B cell (primary cell): ENCODE measurements around the gene ZNF135. TPM values are rescaled to one million over a fixed set of nuclear protein-coding genes. Genes with fewer than 3 reads are reported as not detected.

Experiments used
- ATAC-seq: fragments of 200-7000 bp; cut with Tn5 transposase; one replicate; pipeline ENCODE4 v1.10.0; 2021; ENCODE audit warnings: low read depth, mild to moderate bottlenecking, moderate number of reproducible peaks, moderate library complexity
- CTCF ChIA-PET: fragments of 350-600 bp; sonication (Branson Sonifier 250); formaldehyde crosslinking; loops from one replicate; lab custom pipeline; 2021; ENCODE audit warnings: antibody characterized with exemption, inconsistent platforms; lab: Charles Lee
- POLR2A ChIA-PET: fragments of 350-600 bp; sonication (Branson Sonifier 250); formaldehyde crosslinking; loops from one replicate; lab custom pipeline; 2021; ENCODE audit warnings: antibody characterized with exemption; lab: Charles Lee
- DNase-seq: peaks from one replicate; pipeline ENCODE4 v3.0.0; 2013
- H2AFZ ChIP-seq: 2 replicates; pipeline ENCODE4 v1.6.1; 2012; ENCODE audit warnings: mild to moderate bottlenecking, low read depth, low read length; ENCODE audit not compliant: insufficient read depth, poor library complexity, severe bottlenecking
- H3K27ac ChIP-seq, 2 donors: 1 replicate in 1 of 2; 2 replicates in 1 of 2; pipeline ENCODE4 v1.5.1; 2012 to 2013; ENCODE audit warnings: low read length in 2 of 2, mild to moderate bottlenecking in 2 of 2, moderate library complexity in 1 of 2
- H3K27me3 ChIP-seq, 4 experiments: fragments of 200-600 bp in 1 of 4; sonication (generic) in 1 of 4; replicated peaks in 1 of 4; 1 replicate in 2 of 4; 2 replicates in 2 of 4; pipeline versions ENCODE4 v1.6.1 to v1.7.0; 2013 to 2016; ENCODE audit warnings: low read length in 3 of 4, mild to moderate bottlenecking in 2 of 4, mixed read lengths in 1 of 4, moderate library complexity in 1 of 4; ENCODE audit not compliant: insufficient read depth in 4 of 4, control insufficient read depth in 3 of 4; ENCODE audit errors: control extremely low read depth in 1 of 4
- H3K36me3 ChIP-seq, 2 experiments: replicated peaks in 1 of 2; 1 replicate in 1 of 2; 2 replicates in 1 of 2; pipeline versions ENCODE4 v1.6.1 to v1.7.1; 2013; ENCODE audit warnings: low read length in 1 of 2; ENCODE audit not compliant: insufficient read depth in 2 of 2, control insufficient read depth in 1 of 2; ENCODE audit errors: control extremely low read depth in 1 of 2, extremely low read depth in 1 of 2
- H3K4me1 ChIP-seq, 2 donors: fragments of 200-600 bp in 1 of 2; sonication (generic) in 1 of 2; 1 replicate in 1 of 2; 2 replicates in 1 of 2; pipeline versions ENCODE4 v1.5.1 to v1.6.1; 2013 to 2017; ENCODE audit warnings: low read length in 2 of 2; ENCODE audit not compliant: control insufficient read depth in 2 of 2, insufficient read depth in 2 of 2
- H3K4me2 ChIP-seq: replicated peaks from 2 replicates; pipeline ENCODE3; 2012; ENCODE audit warnings: mild to moderate bottlenecking, low read depth, low read length; ENCODE audit not compliant: poor library complexity, severe bottlenecking
- H3K4me3 ChIP-seq, 5 experiments: fragments of 200-600 bp in 1 of 5; sonication (generic) in 1 of 5; 1 replicate in 3 of 5; 2 replicates in 2 of 5; pipeline versions ENCODE4 v1.5.1 to v1.7.0; 2011 to 2016; ENCODE audit warnings: low read length in 4 of 5, mild to moderate bottlenecking in 4 of 5, low read depth in 2 of 5, control low read depth in 1 of 5, moderate library complexity in 1 of 5; ENCODE audit not compliant: insufficient read depth in 1 of 5; ENCODE audit errors: control extremely low read depth in 1 of 5, extremely low read depth in 1 of 5
- H3K79me2 ChIP-seq: fragments of 200-600 bp; sonication (generic); one replicate; pipeline ENCODE4 v1.6.0; 2016; ENCODE audit warnings: low read length; ENCODE audit not compliant: control insufficient read depth, insufficient read depth
- H3K9ac ChIP-seq: fragments of 200-600 bp; sonication (generic); 2 replicates; pipeline ENCODE4 v1.6.1; 2017; ENCODE audit warnings: mild to moderate bottlenecking, low read length, moderate library complexity
- H3K9me3 ChIP-seq, 3 donors: one replicate each; pipeline versions ENCODE4 v1.6.1 to v1.7.1; 2013; ENCODE audit warnings: low read length in 2 of 3; ENCODE audit not compliant: control insufficient read depth in 2 of 3, insufficient read depth in 1 of 3; ENCODE audit errors: control extremely low read depth in 1 of 3
- H4K20me1 ChIP-seq: 2 replicates; pipeline ENCODE4 v1.6.0; 2012; ENCODE audit warnings: mild to moderate bottlenecking, low read length; ENCODE audit not compliant: insufficient read depth, control insufficient read depth, poor library complexity, severe bottlenecking
- H3K27ac Mint-ChIP-seq: one replicate; pipeline ENCODE4 v1.8.0; 2021; ENCODE audit warnings: mixed read lengths
- H3K27me3 Mint-ChIP-seq: one replicate; pipeline ENCODE4 v1.8.0; 2021; ENCODE audit warnings: mixed read lengths
- H3K4me1 Mint-ChIP-seq: one replicate; pipeline ENCODE4 v1.8.0; 2021; ENCODE audit warnings: mixed read lengths
- H3K4me3 Mint-ChIP-seq: one replicate; pipeline ENCODE4 v1.8.0; 2021; ENCODE audit warnings: mixed read lengths
- H3K9me3 Mint-ChIP-seq: one replicate; pipeline ENCODE4 v1.8.0; 2022; ENCODE audit warnings: mixed read lengths; ENCODE audit not compliant: insufficient read depth
- CTCF ChIP-seq: fragments of 200-600 bp; IDR thresholded peaks from one replicate; pipeline ENCODE4 v1.8.0; 2022; ENCODE audit warnings: antibody characterized with exemption, mild to moderate bottlenecking
- EZH2 ChIP-seq: IDR thresholded peaks from 2 replicates; pipeline ENCODE4 v1.6.1; 2012; ENCODE audit warnings: borderline replicate concordance, low read depth, mild to moderate bottlenecking, moderate library complexity, low read length; ENCODE audit not compliant: insufficient read depth, poor library complexity, severe bottlenecking
- WGBS: methylation state at CpG from one replicate; pipeline ENCODE4 v1.1.5; 2013; ENCODE audit warnings: missing lambda C conversion rate; ENCODE audit not compliant: insufficient coverage; 5-methylcytosine and 5-hydroxymethylcytosine counted together
- intact Hi-C: fragments of 100-400 bp; cut with micrococcal nuclease; formaldehyde crosslinking; loops from one replicate; pipeline ENCODE4 v1.10.0; 2022
- polyA plus RNA-seq: library from polyadenylated mRNA; depleted of rRNA; stranded (reverse); fragments of >200 nt; gene quantifications from 2 replicates; pipeline ENCODE4 v1.2.3, GENCODE V29; 2012
- total RNA-seq, 2 donors: library from RNA; stranded (reverse); fragments of 120-200 nt in 1 of 2; gene quantifications; 1 replicate in 1 of 2; 2 replicates in 1 of 2; pipeline versions ENCODE4 v1.2.3 to v1.2.4, GENCODE V29; 2013 to 2022

Gene ZNF135
- total and polyA plus RNA-seq, 2 donors (not counting 1 experiment from before 2014, with no cell fraction given): 8.9 to 10.0 TPM

DNA sequence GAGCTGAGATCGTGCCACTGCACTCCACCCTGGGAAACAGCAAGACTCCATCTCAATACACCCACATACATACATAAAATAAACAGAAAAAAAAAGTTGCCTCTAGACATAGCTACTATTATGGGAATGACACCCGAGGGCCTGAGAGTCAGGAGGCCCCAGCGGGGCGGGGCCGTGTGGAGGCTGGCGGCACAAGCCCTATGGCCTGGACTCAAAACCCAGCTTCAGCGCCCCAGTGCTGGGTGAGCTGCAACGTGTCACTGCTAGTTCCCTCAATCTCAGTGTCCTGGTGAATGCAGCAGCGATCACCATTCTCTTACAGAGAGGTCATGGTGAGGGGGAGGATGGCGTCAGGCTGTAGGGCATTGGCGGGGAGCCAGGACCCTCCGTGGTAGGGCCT, 34.4 kb upstream of the ZNF135 start:
- H3K27ac ChIP-seq: no peak overlapping the region
- H3K4me2 ChIP-seq: no peak overlapping the region
- Mint-ChIP-seq H3K27ac (no peak overlapping the region), H3K27me3 (peaks cover 3% of the 10 kb centered on the region), H3K4me1 (peaks cover 3% of the 10 kb centered on the region), H3K4me3 (no peak overlapping the region), H3K9me3 (peaks cover 4% of the 10 kb centered on the region)
- no peaks in the 10 kb centered on the region for H3K4me1 ChIP-seq
- no peak overlapping the region for H3K4me3 ChIP-seq
- H3K79me2 ChIP-seq: no peaks in the 10 kb centered on the region
- TF ChIP-seq EZH2 (no peak), CTCF (no peak)
- H3K9ac ChIP-seq: no peak overlapping the region
- CTCF ChIA-PET: interaction anchor here (1.1 kb wide), 1 partner anchor 130 kb away, joined by 3 read pairs; no protein-coding TSS in a partner anchor
- ATAC-seq: no peak
- DNase-seq: no peak
- no peak overlapping the region for H2AFZ ChIP-seq
- 99% methylated on average over 10 of the region's 12 CpGs for WGBS
- peaks cover 0 to under 1% (median 0%) of the 10 kb centered on the region in 4 experiments for H3K27me3 ChIP-seq
- H4K20me1 ChIP-seq: no peaks in the 10 kb centered on the region
- H3K9me3 ChIP-seq: peaks cover 0 to 56% (median 0%) of the 10 kb centered on the region in 3 donors
- H3K36me3 ChIP-seq: no peaks in the 10 kb centered on the region
- POLR2A ChIA-PET: no interaction called here
- intact Hi-C loops: loop anchor here (5.0 kb wide), 1 partner anchor 73 kb away; the partner anchor contains the start of gene ZSCAN18

DNA sequence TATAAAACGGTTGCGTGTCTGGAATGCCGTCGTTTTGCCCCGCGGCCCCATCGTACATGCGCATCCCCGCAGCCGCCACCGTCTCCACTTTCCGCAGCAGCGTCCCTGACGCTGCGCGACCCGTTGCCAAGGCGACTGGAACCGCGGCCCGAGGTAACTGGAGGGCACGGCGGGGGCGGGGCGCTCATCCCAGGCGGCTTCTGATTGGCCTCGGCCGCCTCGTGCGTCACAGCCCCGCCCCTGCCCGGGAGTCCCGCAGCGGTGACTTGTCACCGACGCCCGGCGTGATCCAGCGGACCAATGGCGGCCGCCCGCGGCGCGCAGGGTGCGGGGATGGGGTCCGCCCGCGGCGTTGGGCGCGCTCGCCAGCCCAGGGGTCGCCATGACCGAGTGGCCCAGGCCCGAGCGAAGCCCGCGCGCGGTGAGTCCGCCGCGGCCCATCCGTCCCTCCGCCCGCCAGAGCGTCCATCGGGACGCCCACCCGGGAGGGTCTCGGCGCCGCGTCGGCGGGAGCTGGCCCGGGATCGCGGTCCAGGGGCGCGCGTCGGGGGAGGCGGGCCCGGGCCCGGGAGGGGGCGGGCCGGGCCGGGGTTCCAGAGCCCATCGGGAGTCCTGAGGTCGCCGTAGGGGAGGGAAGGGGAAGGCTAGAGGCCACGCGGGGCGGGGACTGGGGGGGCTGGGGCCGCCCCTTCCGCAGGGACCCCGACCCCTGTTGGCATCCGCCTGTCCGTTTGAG, 25.2 kb upstream of the ZNF135 start, which contains the start of gene ZSCAN1:
TSS of gene ZSCAN1 (plus strand) at position 285 of the 736 bp plus-strand sequence. CDS start 3,812 bp downstream, outside the sequence.
- H3K27me3 Mint-ChIP-seq: peaks cover 29% of the 10 kb centered on the region
- Histone ChIP-seq H3K4me2 (peak within 1 kb of the TSS; percentile 60), H3K27ac (no peak within 1 kb of the TSS), H4K20me1 (no peaks in the 10 kb centered on the region), H2AFZ (peak within 1 kb of the TSS; percentile 10), H3K27me3 (peaks cover 0 to 38% (median 3%) of the 10 kb centered on the region in 4 experiments), H3K36me3 (no peaks in the 10 kb centered on the region), H3K9ac (peak within 1 kb of the TSS; percentile 23), H3K4me1 (peaks cover 0 to 4% of the 10 kb centered on the region in 2 donors), H3K4me3 (peak within 1 kb of the TSS in 3 of 5 experiments; percentile 1 to 39 (median 17)), H3K79me2 (no peaks in the 10 kb centered on the region), H3K9me3 (peaks cover 0 to 72% (median 0%) of the 10 kb centered on the region in 3 donors)
- intact Hi-C loops: no loop called here
- 16% methylated on average over 77 of the region's 101 CpGs for WGBS
- H3K9me3 Mint-ChIP-seq: peaks cover 5% of the 10 kb centered on the region
- H3K27ac Mint-ChIP-seq: peak within 1 kb of the TSS; percentile 41
- TF ChIP-seq EZH2 (no peak), CTCF (no peak)
- CTCF ChIA-PET: no interaction called here
- H3K4me3 Mint-ChIP-seq: peak within 1 kb of the TSS; percentile 73
- H3K4me1 Mint-ChIP-seq: peaks cover 5% of the 10 kb centered on the region
- DNase-seq (peak; percentile 82), ATAC-seq (peak; percentile 76)
- POLR2A ChIA-PET: interaction anchor here (0.5 kb wide), 1 partner anchor 41 kb away, joined by 7 read pairs; no protein-coding TSS in a partner anchor
